Heart left ventricle (tissue), 13 donors: Measurements from ENCODE around the gene SULT4A1.

Experiments
- CTCF ChIP-seq, 12 donors: fragments of 200-600 bp; sonication (generic) in 4 of 12; IDR thresholded peaks; one replicate each; pipeline versions ENCODE4 v1.5.0 to v1.8.0; 2018 to 2022; ENCODE audit warnings: antibody characterized with exemption in 12 of 12, mild to moderate bottlenecking in 5 of 12
- POLR2A ChIP-seq, 2 donors: fragments of 450-650 bp; IDR thresholded peaks; one replicate each; pipeline ENCODE4 v1.6.1; 2017; ENCODE audit warnings: antibody characterized with exemption in 2 of 2, mild to moderate bottlenecking in 2 of 2, moderate library complexity in 2 of 2
- donor health status: ischemic (EF 13 %, LVEDD 7.1; RV severe dilation, severe dysfunction).
- donor health status: DM: no; HTN: yes; CAD: no.
- donor health status: DM: no; HTN: no; CAD: no.
- donor health status: ischemic (EF 25% LVEDD 6.9; RV normal size, moderate dysfunction).
- donor health status: ischemic (EF 25% LVEDD 5.7; RV mildly dilated, moderate dysfunction).
- donor health status: ischemic (EF 35%, LVEDD 5.7; RV mildly dilated, moderate dysfunction).
- donor health status: nonischemic (EF 11% LVEDD 7.7; RV severe dilation, severe dysfunction).
- donor health status: DM: yes; HTN: yes; CAD: no.
- donor health status: PGD.
- donor health status: ischemic (EF 29% LVEDD 5.4; RV normal size, mild dysfunction).
- donor health status: nonischemic (EF 23%, LVEDD 6.1; RV moderate dilation, normal function).

DNA sequence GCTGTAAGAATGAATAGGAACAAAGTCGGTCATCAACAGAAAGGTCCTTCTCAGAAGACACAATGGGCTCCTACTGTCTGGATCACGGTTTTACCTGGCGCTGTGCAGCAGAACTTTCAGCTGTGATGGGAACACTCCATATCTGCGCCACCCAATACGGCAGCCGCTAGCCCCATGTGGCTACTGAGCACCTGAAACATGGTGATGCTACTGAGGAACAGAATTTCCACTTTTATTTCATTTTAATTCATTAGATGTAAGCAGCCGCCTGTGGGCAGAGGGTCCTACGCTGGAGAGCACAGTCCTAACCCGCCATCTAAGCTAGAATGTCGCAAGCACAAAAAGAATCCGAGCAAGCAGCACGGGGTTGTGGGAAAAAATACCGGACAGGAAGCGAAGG is 2.7 kb downstream of the SULT4A1 start:
- TF ChIP-seq CTCF (IDR thresholded peaks at IDR 0.05): no peak
- no peak for TF ChIP-seq POLR2A (IDR thresholded peaks at IDR 0.05)
